Body of pancreas (tissue), 4 donors: ENCODE data around the gene ADRB1. TPM values are rescaled to one million over a fixed set of nuclear protein-coding genes. Genes with fewer than 3 reads are reported as not detected.
A peak's percentile ranks its signal among the peaks of the same experiment; 100 is the strongest.

Experiments
- ATAC-seq: fragments of 150-250 bp; one replicate; pipeline ENCODE4 v1.9.1; 2016
- DNase-seq, 4 donors: peaks; one replicate each; pipeline ENCODE4 v3.0.0-alpha.2; 2019
- H3K27ac ChIP-seq, 4 donors: fragments of 200-600 bp; sonication (generic); 1 replicate in 3 of 4; 2 replicates in 1 of 4; pipeline versions ENCODE4 v1.5.1 to v1.6.1; 2016 to 2019; ENCODE audit warnings: mild to moderate bottlenecking in 1 of 4, mixed read lengths in 1 of 4, moderate library complexity in 1 of 4
- H3K27me3 ChIP-seq, 2 donors: fragments of 200-600 bp; sonication (generic); one replicate each; pipeline ENCODE4 v1.6.0; 2016; ENCODE audit warnings: mild to moderate bottlenecking in 1 of 2
- H3K36me3 ChIP-seq, 2 donors: fragments of 200-600 bp; sonication (generic); replicated peaks in 1 of 2; 2 replicates each; pipeline ENCODE4 v1.5.1; 2016; ENCODE audit warnings: low read depth in 2 of 2; ENCODE audit not compliant: insufficient read depth in 1 of 2
- H3K4me1 ChIP-seq: fragments of 200-600 bp; sonication (generic); one replicate; pipeline ENCODE4 v1.6.0; 2016
- H3K4me3 ChIP-seq, 2 donors: fragments of 200-600 bp; sonication (generic); 1 replicate in 1 of 2; 2 replicates in 1 of 2; pipeline ENCODE4 v1.5.1; 2016 to 2019
- H3K9me3 ChIP-seq, 3 donors: fragments of 200-600 bp; sonication (generic); 1 replicate in 2 of 3; 2 replicates in 1 of 3; pipeline ENCODE4 v1.5.1; 2016
- CTCF ChIP-seq, 7 experiments: fragments of 450-650 bp in 4 of 7; fragments of 200-600 bp in 3 of 7; sonication (generic) in 3 of 7; IDR thresholded peaks; one replicate each; pipeline ENCODE4 v1.5.1; 2016 to 2019; ENCODE audit warnings: antibody characterized with exemption in 7 of 7
- POLR2A ChIP-seq, 3 donors: fragments of 450-650 bp; IDR thresholded peaks; one replicate each; pipeline ENCODE4 v1.6.1; 2016; ENCODE audit warnings: antibody characterized with exemption in 3 of 3, mild to moderate bottlenecking in 2 of 3
- WGBS, 2 donors: methylation state at CpG; one replicate each; pipeline ENCODE4 v1.1.5; 2017; 5-methylcytosine and 5-hydroxymethylcytosine counted together
- intact Hi-C: fragments of 100-400 bp; cut with DNase I; formaldehyde crosslinking; loops from one replicate; pipeline ENCODE4 v1.15.1; 2023
- total RNA-seq, 2 donors: library from RNA; depleted of rRNA; stranded (reverse); fragments of >200 nt; gene quantifications; one replicate each; pipeline ENCODE4 v1.1.0, GENCODE V29; 2016

Gene ADRB1
- total RNA-seq, 2 donors from 2014 or later = 1.0 to 8.6 TPM

GRCh38 chr10:114042895-114043531 lies 653 bp upstream of the ADRB1 start:
- DNase-seq (peak; percentile 38 to 50 (median 43)), ATAC-seq (peak; percentile 52)
- Histone ChIP-seq H3K4me1 (peaks cover 23% of the 10 kb centered on the region), H3K27me3 (peaks cover 0 to 4% of the 10 kb centered on the region in 2 donors), H3K27ac (peak overlapping the region in 3 of 4 donors; percentile 63 to 84 (median 67)), H3K36me3 (no peaks in the 10 kb centered on the region), H3K9me3 (no peaks in the 10 kb centered on the region), H3K4me3 (peak overlapping the region; percentile 74 to 85)
- WGBS, 2 donors = 1 to 4% methylated on average over 24 to 36 of the region's 38 CpGs
- TF ChIP-seq POLR2A (IDR thresholded peaks at IDR 0.05) (no peak), CTCF (IDR thresholded peaks at IDR 0.05) (peak in 1 of 7 experiments; percentile 7)
- intact Hi-C loops = no loop called here

GRCh38 chr10:114044247-114045135 lies 825 bp downstream of the ADRB1 start:
- DNase-seq (no peak), ATAC-seq (no peak)
- 15 to 30% methylated on average over 4 to 99 of the region's 106 CpGs for WGBS, 2 donors
- no peaks in the 10 kb centered on the region for H3K36me3 ChIP-seq
- peaks cover 28% of the 10 kb centered on the region for H3K4me1 ChIP-seq
- peak overlapping the region in 2 of 4 donors; percentile 63 to 84 for H3K27ac ChIP-seq
- TF ChIP-seq POLR2A (IDR thresholded peaks at IDR 0.05) (peak in 1 of 3 donors; percentile 2), CTCF (IDR thresholded peaks at IDR 0.05) (no peak)
- H3K4me3 ChIP-seq = peak overlapping the region in 1 of 2 donors; percentile 8
- H3K27me3 ChIP-seq = peaks cover 0 to 4% of the 10 kb centered on the region in 2 donors
- H3K9me3 ChIP-seq = no peaks in the 10 kb centered on the region
- intact Hi-C loops = no loop called here

- H3K36me3 ChIP-seq = no peaks in the 10 kb centered on the region
- intact Hi-C loops = no loop called here
- 9 to 21% methylated on average over 23 to 63 of the region's 78 CpGs for WGBS, 2 donors
- H3K27me3 ChIP-seq = peaks cover 0 to 4% of the 10 kb centered on the region in 2 donors
- TF ChIP-seq POLR2A (IDR thresholded peaks at IDR 0.05) = no peak
- peak in 1 of 7 experiments; percentile 8 for TF ChIP-seq CTCF (IDR thresholded peaks at IDR 0.05)
- H3K4me1 ChIP-seq = peaks cover 30% of the 10 kb centered on the region
- ATAC-seq (peak; percentile 21), DNase-seq (peak; percentile 34 to 60 (median 38))
- H3K27ac ChIP-seq = peak overlapping the region in 2 of 4 donors; percentile 25 to 37
- H3K9me3 ChIP-seq = no peaks in the 10 kb centered on the region
- H3K4me3 ChIP-seq = no peak overlapping the region
Observed at GRCh38 chr10:114045136-114046086, 1.7 kb downstream of the ADRB1 start.

GRCh38 chr10:114046087-114046458 lies 2.4 kb downstream of the ADRB1 start:
- no peak overlapping the region for H3K4me3 ChIP-seq
- TF ChIP-seq POLR2A (IDR thresholded peaks at IDR 0.05) (no peak), CTCF (IDR thresholded peaks at IDR 0.05) (no peak)
- no peaks in the 10 kb centered on the region for H3K9me3 ChIP-seq
- peaks cover 0 to 4% of the 10 kb centered on the region in 2 donors for H3K27me3 ChIP-seq
- intact Hi-C loops = no loop called here
- ATAC-seq = no peak
- 75 to 76% methylated on average over 7 of the region's 7 CpGs for WGBS, 2 donors
- no peaks in the 10 kb centered on the region for H3K36me3 ChIP-seq
- H3K4me1 ChIP-seq = peaks cover 36% of the 10 kb centered on the region
- no peak for DNase-seq
- no peak overlapping the region for H3K27ac ChIP-seq
